Measurements from ENCODE around the gene COX7C. TPM values are rescaled to one million over a fixed set of nuclear protein-coding genes. Genes with fewer than 3 reads are reported as not detected.

COX7C gene
- total RNA-seq, 1 donor from 2014 or later: 1,860 TPM

DNA sequence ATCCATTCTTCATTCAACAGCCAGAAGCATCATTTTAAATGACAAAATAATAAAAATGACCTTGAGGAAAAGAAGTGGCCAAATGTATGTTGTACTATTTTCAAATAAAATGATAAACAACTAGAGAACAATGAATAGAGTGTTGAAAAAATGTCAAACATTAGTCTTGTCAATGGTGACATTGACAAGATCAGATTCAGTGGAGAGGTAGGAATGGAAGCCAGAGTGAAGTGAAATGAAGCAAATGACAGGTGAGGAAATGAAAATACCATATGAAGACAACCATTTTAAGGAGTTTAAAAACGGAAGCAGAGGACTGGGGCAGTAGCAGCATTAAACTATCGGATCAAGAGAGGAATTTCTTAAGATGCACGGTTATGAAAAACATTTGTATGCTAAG is 38.2 kb upstream of the COX7C start:
- no peak overlapping the region for H3K27ac ChIP-seq (replicated peaks)
- intact Hi-C loops (cut with micrococcal nuclease): no loop called here
- no peaks in the 10 kb centered on the region for H3K36me3 ChIP-seq
- no peaks in the 10 kb centered on the region for H3K27me3 ChIP-seq (ENCODE audit: low read depth)
- TF ChIP-seq, protein P1, sequence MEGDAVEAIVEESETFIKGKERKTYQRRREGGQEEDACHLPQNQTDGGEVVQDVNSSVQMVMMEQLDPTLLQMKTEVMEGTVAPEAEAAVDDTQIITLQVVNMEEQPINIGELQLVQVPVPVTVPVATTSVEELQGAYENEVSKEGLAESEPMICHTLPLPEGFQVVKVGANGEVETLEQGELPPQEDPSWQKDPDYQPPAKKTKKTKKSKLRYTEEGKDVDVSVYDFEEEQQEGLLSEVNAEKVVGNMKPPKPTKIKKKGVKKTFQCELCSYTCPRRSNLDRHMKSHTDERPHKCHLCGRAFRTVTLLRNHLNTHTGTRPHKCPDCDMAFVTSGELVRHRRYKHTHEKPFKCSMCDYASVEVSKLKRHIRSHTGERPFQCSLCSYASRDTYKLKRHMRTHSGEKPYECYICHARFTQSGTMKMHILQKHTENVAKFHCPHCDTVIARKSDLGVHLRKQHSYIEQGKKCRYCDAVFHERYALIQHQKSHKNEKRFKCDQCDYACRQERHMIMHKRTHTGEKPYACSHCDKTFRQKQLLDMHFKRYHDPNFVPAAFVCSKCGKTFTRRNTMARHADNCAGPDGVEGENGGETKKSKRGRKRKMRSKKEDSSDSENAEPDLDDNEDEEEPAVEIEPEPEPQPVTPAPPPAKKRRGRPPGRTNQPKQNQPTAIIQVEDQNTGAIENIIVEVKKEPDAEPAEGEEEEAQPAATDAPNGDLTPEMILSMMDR (IDR thresholded peaks at IDR 0.05; ENCODE audit: borderline replicate concordance): no peak
- no peaks in the 10 kb centered on the region for H3K9me3 ChIP-seq (replicated peaks)
- H3K4me1 ChIP-seq: no peaks in the 10 kb centered on the region
- no peak overlapping the region for H3K4me3 ChIP-seq
- DNase-seq: no peak

- Histone ChIP-seq H3K9me3 (replicated peaks) (no peaks in the 10 kb centered on the region), H3K4me3 (no peak overlapping the region), H3K36me3 (no peaks in the 10 kb centered on the region), H3K27me3 (ENCODE audit: low read depth) (no peaks in the 10 kb centered on the region), H3K27ac (replicated peaks) (no peak overlapping the region), H3K4me1 (no peaks in the 10 kb centered on the region)
- intact Hi-C loops (cut with micrococcal nuclease): no loop called here
- DNase-seq: no peak
- TF ChIP-seq, protein P1 (IDR thresholded peaks at IDR 0.05; ENCODE audit: borderline replicate concordance): no peak
These were observed 21.3 kb upstream of the COX7C start for GRCh38 chr5:86596476-86596875.

GRCh38 chr5:86605881-86606280 is 11.9 kb upstream of the COX7C start:
- TF ChIP-seq, protein P1 (IDR thresholded peaks at IDR 0.05; ENCODE audit: borderline replicate concordance): no peak
- intact Hi-C loops (cut with micrococcal nuclease): no loop called here
- no peak overlapping the region for H3K27ac ChIP-seq (replicated peaks)
- H3K27me3 ChIP-seq (ENCODE audit: low read depth): no peaks in the 10 kb centered on the region
- H3K4me3 ChIP-seq: no peak overlapping the region
- no peak for DNase-seq
- no peaks in the 10 kb centered on the region for H3K4me1 ChIP-seq
- H3K36me3 ChIP-seq: no peaks in the 10 kb centered on the region
- H3K9me3 ChIP-seq (replicated peaks): peaks cover 7% of the 10 kb centered on the region

GRCh38 chr5:86613455-86613854 is 4.3 kb upstream of the COX7C start:
- DNase-seq: no peak
- Histone ChIP-seq H3K27me3 (ENCODE audit: low read depth) (no peaks in the 10 kb centered on the region), H3K4me1 (peaks cover 7% of the 10 kb centered on the region), H3K4me3 (no peak overlapping the region), H3K36me3 (no peaks in the 10 kb centered on the region), H3K9me3 (replicated peaks) (peaks cover 7% of the 10 kb centered on the region), H3K27ac (replicated peaks) (no peak overlapping the region)
- intact Hi-C loops (cut with micrococcal nuclease): no loop called here
- TF ChIP-seq, protein P1 (IDR thresholded peaks at IDR 0.05; ENCODE audit: borderline replicate concordance): no peak

GRCh38 chr5:86617309-86617755 is 409 bp upstream of the COX7C start:
- TF ChIP-seq, protein P1 (IDR thresholded peaks at IDR 0.05; ENCODE audit: borderline replicate concordance): no peak
- no peaks in the 10 kb centered on the region for H3K27me3 ChIP-seq (ENCODE audit: low read depth)
- H3K27ac ChIP-seq (replicated peaks): peak overlapping the region; percentile 97
- peak overlapping the region; percentile 92 for H3K4me3 ChIP-seq
- no peak for DNase-seq
- intact Hi-C loops (cut with micrococcal nuclease): no loop called here
- H3K36me3 ChIP-seq: peaks cover 32% of the 10 kb centered on the region
- H3K4me1 ChIP-seq: peaks cover 25% of the 10 kb centered on the region
- no peaks in the 10 kb centered on the region for H3K9me3 ChIP-seq (replicated peaks)

All from left ventricle myocardium inferior (tissue), 1 donor.